ENCODE data around the gene FAM90A26.
"Not testable (repeated sequence)": the region's sequence is repeated elsewhere in the genome, so short reads cannot be mapped to it uniquely, and the experiment has no call there.

DNA sequence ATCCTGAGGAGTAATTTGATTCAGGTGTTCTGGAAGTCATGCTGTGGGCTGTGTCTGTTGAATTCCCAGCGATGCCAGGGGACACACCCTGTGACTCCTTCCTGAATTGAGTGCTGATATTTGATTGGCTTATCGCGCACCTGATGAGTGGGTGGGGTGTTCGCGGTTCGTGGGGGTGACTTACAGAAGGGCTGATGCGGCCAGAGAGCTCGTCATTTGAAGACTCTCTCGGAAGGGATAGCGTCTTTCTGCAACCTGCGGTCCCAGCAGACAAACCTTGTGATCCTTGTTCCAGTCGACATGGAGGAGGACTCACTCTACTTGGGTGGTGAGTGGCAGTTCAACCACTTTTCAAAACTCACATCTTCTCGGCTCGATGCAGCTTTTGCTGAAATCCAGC, 54.4 kb downstream of the FAM90A26 start, which contains the start of gene USP17L13:
- TF ChIP-seq POLR2AphosphoS5, POLR2A (IDR thresholded peaks at IDR 0.05): not testable (repeated sequence)
- TF ChIP-seq, protein P1, sequence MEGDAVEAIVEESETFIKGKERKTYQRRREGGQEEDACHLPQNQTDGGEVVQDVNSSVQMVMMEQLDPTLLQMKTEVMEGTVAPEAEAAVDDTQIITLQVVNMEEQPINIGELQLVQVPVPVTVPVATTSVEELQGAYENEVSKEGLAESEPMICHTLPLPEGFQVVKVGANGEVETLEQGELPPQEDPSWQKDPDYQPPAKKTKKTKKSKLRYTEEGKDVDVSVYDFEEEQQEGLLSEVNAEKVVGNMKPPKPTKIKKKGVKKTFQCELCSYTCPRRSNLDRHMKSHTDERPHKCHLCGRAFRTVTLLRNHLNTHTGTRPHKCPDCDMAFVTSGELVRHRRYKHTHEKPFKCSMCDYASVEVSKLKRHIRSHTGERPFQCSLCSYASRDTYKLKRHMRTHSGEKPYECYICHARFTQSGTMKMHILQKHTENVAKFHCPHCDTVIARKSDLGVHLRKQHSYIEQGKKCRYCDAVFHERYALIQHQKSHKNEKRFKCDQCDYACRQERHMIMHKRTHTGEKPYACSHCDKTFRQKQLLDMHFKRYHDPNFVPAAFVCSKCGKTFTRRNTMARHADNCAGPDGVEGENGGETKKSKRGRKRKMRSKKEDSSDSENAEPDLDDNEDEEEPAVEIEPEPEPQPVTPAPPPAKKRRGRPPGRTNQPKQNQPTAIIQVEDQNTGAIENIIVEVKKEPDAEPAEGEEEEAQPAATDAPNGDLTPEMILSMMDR (IDR thresholded peaks at IDR 0.05), result not testable (repeated sequence)
